ENCODE results near the gene MEIS1.

MEIS1 gene

DNA sequence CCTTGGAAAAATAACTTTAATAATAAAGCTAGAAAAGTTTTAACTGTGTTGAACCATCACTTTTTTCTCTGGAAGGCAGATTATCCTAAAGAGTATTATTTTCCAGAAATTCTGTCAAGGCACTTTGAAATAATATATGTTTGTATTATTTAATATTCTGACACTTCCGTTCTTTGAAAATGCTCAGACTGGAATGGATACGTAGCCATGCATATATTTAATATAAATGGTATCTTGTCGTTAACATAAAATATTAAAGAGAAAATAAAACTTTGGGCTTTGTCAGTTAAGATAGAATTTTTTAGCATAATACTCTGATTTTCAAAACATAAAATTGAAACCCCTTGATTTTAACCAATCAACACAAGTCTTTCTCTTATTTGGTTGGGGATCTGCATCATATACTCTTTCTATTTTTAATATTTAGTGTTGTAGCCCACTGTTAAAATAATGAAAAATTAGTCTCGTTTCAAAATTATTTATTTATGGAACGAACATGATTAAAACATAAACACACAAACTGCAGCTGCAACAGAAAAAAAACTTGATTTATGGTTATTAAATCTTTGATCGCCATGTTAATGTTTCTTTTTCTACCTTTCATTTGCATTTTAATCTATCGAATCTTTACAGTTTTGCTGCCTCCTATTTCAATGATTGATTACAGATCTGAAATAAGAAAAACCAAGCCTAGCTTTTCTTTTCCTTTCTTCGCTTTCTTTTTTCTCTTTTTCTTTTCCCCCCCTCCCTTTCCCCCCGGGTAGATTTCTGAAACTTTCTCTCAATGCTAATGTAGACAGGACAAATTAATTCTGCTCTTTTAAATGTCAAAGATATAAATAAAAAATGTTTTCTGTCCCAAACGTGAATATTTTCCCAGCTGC is 145.5 kb downstream of the MEIS1 start:
- DNase-seq (ENCODE audit: low read depth, low spot score), result no peak

DNA sequence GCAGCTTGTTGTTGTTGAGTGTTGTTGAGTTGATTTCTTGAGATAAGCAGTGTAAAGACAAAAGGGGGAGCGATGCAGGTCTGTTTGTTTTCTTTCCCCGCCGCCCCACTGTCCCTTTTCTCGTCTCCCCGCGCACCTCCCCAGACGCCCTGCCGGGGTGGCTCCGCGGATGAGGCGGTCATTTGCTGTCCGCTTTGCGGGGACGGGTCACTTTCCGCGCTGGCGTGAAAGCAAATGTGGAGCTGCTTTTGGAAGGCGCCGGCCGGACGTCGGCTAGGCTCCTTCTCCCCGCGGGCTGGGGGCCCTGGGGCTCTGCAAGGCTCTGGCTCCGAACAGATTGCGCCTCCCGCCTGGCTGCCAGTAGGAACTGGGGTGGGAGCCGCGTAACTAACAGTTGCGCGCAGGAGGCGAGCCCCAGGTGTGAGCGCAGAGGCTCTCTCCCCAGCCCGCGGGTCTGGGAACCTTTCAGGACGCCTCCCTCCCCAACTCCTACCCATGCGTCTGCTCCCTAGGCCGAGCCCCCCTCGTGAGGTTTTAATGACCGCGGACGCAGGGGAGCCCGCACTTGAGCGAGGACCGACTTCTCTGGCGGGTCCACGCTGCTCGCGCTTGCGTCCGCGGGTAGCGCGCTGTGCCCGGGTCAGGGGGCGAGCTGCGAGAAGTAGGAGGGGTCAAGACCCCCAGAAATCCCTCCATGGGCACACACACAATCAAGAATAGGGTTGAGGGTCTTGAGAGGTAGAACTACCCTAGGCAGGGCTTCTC is 146.6 kb downstream of the MEIS1 start:
- peak; percentile 74 for DNase-seq (ENCODE audit: low read depth, low spot score)

DNA sequence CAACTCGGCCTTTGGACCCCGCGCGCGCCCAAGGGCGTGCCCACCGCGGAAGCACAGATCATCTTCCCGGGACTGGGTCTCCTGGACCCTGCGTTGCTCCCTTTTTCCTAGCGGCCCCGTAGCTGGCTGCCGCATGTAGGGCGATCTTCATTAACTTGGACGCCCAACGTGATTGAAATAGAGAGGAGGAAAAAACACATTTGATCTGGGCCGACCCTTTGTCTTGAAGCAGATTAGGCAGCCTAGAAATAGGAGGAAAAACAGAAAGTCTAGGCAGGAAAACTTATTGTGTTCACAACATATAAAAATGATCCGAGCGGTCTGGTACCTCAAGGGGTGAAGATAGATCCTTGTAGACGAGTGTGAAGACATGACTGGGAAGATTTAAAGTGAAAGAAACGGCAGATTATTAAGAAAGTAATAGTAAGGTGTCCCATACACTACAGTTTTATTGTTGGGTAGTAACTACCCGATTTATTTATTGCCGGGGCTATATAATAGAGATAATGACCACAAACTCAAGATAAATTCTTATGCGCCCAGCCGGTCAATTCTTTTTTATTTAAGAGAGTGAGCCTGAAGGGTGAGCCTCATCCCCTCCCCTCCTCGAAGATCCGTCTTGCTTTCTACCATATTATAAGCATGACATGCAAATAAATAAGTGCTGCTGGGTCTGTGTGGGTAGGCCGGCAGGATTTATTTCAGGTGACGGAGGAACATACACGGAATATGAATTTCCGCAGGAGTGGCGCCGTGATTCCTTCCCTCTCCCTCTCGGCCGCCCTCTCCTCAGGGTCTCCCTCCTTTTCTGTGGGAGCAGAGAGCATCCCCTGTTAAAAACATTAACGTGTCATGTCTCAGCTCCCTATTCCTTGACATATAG is 147.4 kb downstream of the MEIS1 start:
- DNase-seq (ENCODE audit: low read depth, low spot score), result peak; percentile 46

DNA sequence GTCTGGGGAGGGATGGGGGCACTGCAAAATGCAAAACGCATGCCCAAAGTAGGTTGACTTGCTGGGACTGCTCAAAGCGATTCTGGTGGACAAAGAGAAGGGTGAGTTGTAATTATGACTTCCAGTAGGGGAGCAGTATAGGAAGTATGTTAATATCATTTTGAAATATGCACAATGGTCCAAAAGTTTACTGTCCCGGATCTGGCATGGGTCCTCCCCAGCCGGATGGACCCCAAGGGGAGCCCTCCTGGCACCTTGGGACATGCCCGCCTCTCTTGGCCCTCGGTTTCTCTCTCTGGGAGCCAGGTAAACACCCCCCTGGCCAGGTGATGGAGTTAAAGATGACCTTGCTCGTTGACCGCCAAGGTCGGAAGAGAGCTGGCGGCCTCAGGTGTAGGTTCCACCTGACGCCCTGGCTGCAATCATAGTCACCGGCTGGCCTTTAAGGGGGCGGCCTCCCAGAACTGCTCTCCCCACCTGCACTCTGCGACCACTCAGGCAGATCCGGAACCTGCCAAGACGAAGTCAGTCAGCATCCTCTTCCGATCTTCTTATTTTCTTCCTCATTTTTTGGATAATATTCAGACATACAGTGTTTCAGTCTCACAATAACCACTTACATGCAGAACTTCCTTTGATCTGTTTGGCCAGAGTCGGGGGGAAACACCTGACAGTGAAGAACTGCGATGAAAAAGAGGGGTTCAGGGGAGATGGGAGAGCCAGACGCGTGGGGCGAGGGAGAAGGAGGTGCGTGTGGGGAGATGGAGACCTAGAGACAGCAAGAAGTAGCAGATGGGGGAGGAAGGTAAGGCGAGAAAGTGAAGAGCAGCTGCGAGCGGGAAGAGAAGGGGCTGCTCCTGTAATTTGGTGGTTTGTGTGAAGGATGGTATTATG is 148.3 kb downstream of the MEIS1 start:
- DNase-seq (ENCODE audit: low read depth, low spot score), result no peak

DNA sequence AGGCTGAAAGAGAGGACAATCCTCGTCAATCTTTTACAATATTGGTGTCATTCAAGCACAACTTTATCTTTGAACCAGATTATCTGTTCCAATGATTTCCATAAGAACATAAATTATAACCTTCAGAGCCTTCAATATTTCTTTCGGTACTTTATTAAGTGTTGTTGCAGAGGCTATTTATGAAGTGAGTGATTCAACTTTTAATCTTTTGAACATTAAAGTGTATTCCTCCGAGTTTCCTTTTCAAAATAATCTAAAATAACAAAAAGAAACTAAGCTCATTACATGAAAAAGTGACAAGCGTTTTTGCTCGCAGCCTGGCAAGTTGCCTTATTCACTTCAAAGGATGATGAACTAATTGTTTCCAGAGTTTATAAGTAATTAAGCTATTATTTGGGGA is 149.0 kb downstream of the MEIS1 start:
- DNase-seq (ENCODE audit: low read depth, low spot score), result no peak

DNA sequence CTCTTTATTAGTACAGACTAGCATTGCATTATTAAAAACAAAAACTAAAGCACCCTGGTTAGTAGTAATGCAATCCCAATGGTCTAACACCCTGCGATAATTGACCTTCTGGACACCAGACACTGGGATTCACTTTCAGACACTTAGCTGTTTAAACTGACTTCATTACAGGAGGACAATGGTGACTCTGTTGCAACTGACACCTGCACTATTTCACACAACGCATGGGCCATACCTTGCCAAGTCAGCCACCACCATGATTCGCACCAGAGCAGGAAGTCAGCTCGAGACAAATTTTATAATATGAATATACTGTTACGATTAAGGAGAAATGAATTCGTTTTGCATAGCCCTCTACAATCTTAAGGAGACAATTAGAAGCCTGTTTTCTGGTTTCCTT is 150.7 kb downstream of the MEIS1 start:
- DNase-seq (ENCODE audit: low read depth, low spot score), result no peak

DNA sequence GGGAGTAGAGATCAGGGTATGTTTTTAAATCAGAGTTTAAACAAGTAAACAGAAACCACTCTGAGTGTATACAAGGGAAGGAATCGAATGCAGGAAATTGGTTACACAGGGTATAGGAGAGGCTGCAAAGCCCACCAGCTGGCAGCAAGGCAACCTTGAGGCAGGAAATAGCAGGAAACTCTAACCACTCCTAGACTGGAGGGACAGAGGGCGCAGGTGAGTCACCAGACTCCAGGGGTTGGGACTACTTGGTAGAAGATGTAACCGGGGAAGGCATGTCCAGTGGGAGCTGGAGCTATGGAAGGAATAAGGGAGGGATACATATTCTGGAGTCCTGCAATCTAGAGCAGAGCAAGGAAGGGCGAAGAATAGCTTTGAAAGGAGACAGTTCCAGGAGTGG is 152.3 kb downstream of the MEIS1 start:
- peak; percentile 72 for DNase-seq (ENCODE audit: low read depth, low spot score)

DNA sequence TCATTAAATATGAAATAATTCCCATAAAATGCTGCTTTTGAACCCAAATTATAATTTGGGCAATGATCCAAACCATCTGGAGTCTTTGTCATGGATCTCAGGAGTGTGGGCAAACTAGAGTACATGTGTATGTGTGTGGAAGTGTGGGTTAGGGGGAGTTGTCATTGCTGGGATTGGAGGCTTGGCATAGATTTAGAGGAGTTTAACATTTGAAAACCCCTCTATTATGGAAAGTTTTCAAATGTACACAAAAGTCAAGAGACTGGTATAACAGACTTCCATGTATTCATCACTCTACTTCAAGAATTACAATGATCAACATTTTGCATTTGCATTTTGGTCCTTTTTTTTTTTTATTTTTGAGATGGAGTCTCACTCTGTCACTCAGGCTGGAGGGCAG is 159.1 kb downstream of the MEIS1 start:
- no peak for DNase-seq (ENCODE audit: low read depth, low spot score)

DNA sequence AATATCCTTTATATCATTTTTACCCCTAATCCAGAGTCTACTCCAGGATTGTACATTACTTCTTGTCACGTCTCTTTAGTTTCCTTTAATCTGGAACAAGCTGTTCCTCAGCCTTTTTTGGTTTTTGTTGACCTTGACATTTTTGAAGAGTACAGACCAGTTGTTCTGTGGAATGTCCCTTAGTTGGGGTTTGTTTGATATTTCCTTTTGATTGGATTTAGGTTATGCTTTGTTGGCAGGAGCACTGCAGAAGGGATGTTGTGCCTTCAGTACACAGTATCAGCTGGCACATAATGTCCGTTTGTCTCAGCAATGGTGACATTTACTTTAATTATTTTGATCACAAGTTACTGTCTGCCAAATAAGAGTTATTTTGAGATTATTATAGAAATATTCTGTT is 160.6 kb downstream of the MEIS1 start:
- no peak for DNase-seq (ENCODE audit: low read depth, low spot score)

DNA sequence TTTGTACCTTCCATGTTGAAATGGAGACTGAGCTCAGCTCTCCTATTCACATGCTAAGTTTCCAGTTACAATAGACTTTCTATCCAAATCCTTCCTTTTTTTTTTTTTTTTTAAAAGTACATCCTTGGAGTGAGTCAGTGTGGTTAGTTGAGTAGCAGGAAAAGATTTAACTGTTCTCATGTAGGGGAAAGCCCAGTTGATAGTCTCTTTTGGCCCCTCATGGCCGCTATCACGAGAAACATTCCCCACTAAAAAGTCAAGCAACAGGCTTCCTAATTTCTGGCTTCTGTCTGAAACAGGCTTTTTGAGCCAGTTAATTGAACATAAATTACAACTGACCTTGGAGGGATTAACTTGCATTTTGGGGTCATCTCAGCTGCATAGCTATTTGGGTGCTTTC is 161.3 kb downstream of the MEIS1 start:
- no peak for DNase-seq (ENCODE audit: low read depth, low spot score)

DNA sequence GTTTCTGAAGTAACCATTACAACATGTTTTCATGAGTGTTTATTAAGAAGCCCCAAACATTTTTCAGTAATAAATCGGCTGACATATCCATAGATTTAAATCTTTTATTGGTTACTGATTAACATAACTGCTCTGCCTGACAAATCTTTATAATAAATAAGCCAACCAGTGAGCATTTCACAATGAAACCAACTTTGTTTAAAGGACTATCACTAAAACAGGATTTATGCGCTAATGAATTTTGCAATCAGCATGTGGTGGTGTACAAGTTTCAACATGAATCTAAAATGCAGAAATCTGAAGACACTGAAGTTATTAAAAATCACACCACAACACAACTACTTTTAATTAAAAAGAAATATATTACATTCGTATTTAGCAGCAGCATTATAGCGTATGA is 166.7 kb downstream of the MEIS1 start:
- DNase-seq (ENCODE audit: low read depth, low spot score), result no peak

DNA sequence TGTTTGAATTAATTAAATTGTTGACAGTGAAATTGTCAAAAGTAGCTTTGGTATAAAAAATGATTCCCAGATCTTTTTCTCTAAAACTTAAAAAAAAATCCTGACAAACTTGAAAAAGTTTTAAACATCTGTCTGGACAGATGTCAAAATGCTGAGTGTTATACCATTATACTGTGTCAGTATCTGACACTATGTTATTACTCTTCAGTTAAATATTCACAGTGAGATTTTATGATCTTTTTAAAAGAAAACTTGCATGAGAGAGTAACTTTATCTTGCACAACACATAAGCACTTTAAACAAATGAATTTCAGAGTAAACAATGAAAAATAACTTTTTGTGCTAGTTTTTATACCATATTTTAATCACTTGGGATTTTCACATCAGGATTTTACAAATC is 167.4 kb downstream of the MEIS1 start:
- no peak for DNase-seq (ENCODE audit: low read depth, low spot score)

DNA sequence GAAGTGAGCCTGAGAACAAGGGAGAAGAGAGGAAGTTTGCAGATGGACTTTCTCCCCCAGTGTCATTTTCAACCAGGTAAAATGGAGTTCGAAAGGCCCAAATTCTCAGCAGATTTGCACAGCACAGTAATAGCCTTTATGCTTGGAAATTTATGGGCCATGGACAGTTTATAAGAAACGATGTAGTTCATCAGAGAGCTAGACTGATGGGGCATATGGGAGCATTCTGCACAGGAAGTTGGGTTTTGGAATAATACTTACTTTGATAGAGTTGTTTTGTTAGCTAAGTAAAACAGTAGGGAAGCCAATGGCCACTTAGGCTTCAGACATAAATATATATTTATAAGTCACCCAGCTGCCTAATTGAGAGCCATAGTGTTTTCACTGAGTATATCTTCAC is 169.4 kb downstream of the MEIS1 start:
- no peak for DNase-seq (ENCODE audit: low read depth, low spot score)

DNA sequence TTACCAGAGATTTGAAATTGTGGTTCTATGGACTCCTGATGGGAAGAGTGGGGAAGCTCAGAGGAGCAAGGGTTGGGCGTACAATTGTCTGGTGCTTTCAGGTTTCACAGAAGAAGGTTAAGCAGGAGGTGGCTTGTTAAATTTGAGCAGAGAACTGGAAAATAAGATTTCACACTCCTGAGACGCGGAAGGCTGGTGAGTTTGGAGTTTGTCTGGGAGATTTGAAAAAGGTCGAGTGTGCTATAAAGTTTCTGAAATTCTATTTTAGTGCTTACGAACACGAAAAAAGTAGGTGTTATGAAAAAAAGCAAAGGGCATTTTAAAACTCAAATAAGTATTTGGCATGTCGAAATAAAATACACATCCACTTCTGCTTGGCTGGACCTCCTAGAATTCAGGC is 170.1 kb downstream of the MEIS1 start:
- DNase-seq (ENCODE audit: low read depth, low spot score), result no peak

DNA sequence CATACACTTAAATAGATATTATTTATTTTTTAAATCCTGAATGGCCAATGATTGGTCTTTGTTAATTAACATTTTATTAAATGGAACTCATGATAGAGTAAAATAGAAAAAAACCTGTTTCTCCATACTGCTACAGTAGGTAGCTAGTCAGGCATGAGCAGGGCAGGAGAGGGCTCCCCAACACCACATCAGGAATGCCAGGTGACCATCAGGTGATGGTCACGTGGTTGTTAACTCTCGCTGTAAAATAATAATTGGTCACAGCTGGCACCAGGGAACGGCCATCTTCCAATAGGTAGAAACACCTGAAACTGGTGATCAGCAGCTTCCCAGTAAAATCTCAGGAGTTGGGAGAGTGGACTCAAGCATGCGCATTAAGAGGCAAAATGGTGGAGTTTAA is 172.2 kb downstream of the MEIS1 start:
- no peak for DNase-seq (ENCODE audit: low read depth, low spot score)

Data from ELF-1 (cell line).